ENCODE measurements around the gene GRAP2.

GRCh38 chr22:39997939-39998726 is 97.2 kb downstream of the GRAP2 start:
- TF ChIP-seq MAZ (CRISPR knock-in tag; conservative IDR thresholded peaks at IDR 0.05 in 1 of 2, IDR thresholded peaks at IDR 0.05 in 1 of 2) (no peak), ZNF395 (CRISPR knock-in tag; IDR thresholded peaks at IDR 0.05) (no peak), FOXM1 (IDR thresholded peaks at IDR 0.05; ENCODE audit: low read depth) (no peak), FOXM1 (CRISPR knock-in tag; IDR thresholded peaks at IDR 0.05; ENCODE audit: low read depth) (no peak), ZC3H11A (IDR thresholded peaks at IDR 0.05; ENCODE audit: low read depth, low read length) (no peak), TSHZ1 (CRISPR knock-in tag; IDR thresholded peaks at IDR 0.05) (no peak), ZNF696 (CRISPR knock-in tag; conservative IDR thresholded peaks at IDR 0.05) (no peak), CTCF (IDR thresholded peaks at IDR 0.05 in 2 of 3, conservative IDR thresholded peaks at IDR 0.05 in 1 of 3; ENCODE audit: insufficient read depth in 2 of 3, low read depth in 1 of 3, low read length in 3 of 3) (no peak), NFIC (IDR thresholded peaks at IDR 0.05) (no peak), NBN (IDR thresholded peaks at IDR 0.05; ENCODE audit: low read depth) (no peak), RFX1 (IDR thresholded peaks at IDR 0.05) (no peak)

Measured in K562 (cell line).